Activated B cell treated with CpG ODN at 0.5 μM for 24 hours (primary cell): ENCODE measurements around the gene MAU2. TPM values are rescaled to one million over a fixed set of nuclear protein-coding genes. Genes with fewer than 3 reads are reported as not detected.
A peak's percentile ranks its signal among the peaks of the same experiment; 100 is the strongest.
"Not testable (repeated sequence)": the region's sequence is repeated elsewhere in the genome, so short reads cannot be mapped to it uniquely, and the experiment has no call there.

Source experiments
- ATAC-seq: fragments of 200-7000 bp; cut with Tn5 transposase; one replicate; pipeline ENCODE4 v1.10.0; 2021; ENCODE audit warnings: low read depth, mild to moderate bottlenecking, moderate library complexity
- CTCF ChIA-PET: fragments of 350-600 bp; sonication (Branson Sonifier 250); formaldehyde crosslinking; loops from one replicate; lab custom pipeline; 2021; ENCODE audit warnings: antibody characterized with exemption; lab: Charles Lee
- POLR2A ChIA-PET: fragments of 350-600 bp; sonication (Branson Sonifier 250); formaldehyde crosslinking; loops from one replicate; lab custom pipeline; 2021; ENCODE audit warnings: antibody characterized with exemption; lab: Charles Lee
- DNase-seq: peaks from one replicate; pipeline ENCODE4 v3.0.0; 2022
- H3K27ac Mint-ChIP-seq: one replicate; pipeline ENCODE4 v1.8.0; 2020; ENCODE audit warnings: mixed read lengths
- H3K27me3 Mint-ChIP-seq: one replicate; pipeline ENCODE4 v1.8.0; 2021; ENCODE audit warnings: mixed read lengths
- H3K36me3 Mint-ChIP-seq: one replicate; pipeline ENCODE4 v1.8.0; 2021; ENCODE audit warnings: low read depth, mixed read lengths
- H3K4me1 Mint-ChIP-seq: one replicate; pipeline ENCODE4 v1.8.0; 2021; ENCODE audit warnings: mixed read lengths
- H3K4me3 Mint-ChIP-seq: one replicate; pipeline ENCODE4 v1.8.0; 2020; ENCODE audit warnings: mild to moderate bottlenecking, mixed read lengths
- H3K9me3 Mint-ChIP-seq: one replicate; pipeline ENCODE4 v1.8.0; 2020; ENCODE audit warnings: mixed read lengths
- CTCF ChIP-seq: fragments of 200-600 bp; IDR thresholded peaks from one replicate; pipeline ENCODE4 v1.8.0; 2022; ENCODE audit warnings: antibody characterized with exemption, mild to moderate bottlenecking
- intact Hi-C: fragments of 100-400 bp; cut with micrococcal nuclease; formaldehyde crosslinking; loops from one replicate; pipeline ENCODE4 v1.15.1; 2024
- total RNA-seq: library from RNA; stranded (reverse); gene quantifications from 2 replicates; pipeline ENCODE4 v1.2.3, GENCODE V29; 2022

Gene MAU2
- total RNA-seq, 1 donor from 2014 or later = 126 TPM

- Mint-ChIP-seq H3K27me3 (no peaks in the 10 kb centered on the region), H3K4me3 (peak overlapping the region; percentile 88), H3K9me3 (no peaks in the 10 kb centered on the region), H3K27ac (peak overlapping the region; percentile 63), H3K4me1 (peaks cover 49% of the 10 kb centered on the region), H3K36me3 (peaks cover 11% of the 10 kb centered on the region)
- ChIA-PET POLR2A (interaction anchor here (0.5 to 1.9 kb wide), 18 partner anchors 9 to 515 kb away, joined by 3 to 29 read pairs (median 5); partner anchors contain the start of genes GATAD2A, NDUFA13 and ZNF93), CTCF (interaction anchor here (0.9 to 2.3 kb wide), 8 partner anchors 11 to 109 kb away, joined by 3 to 10 read pairs (median 4); partner anchors contain the start of gene GATAD2A)
- TF ChIP-seq CTCF = no peak
- intact Hi-C loops = loop anchor here (1.0 to 10.0 kb wide), 9 partner anchors 13 to 277 kb away; partner anchors contain the start of genes ATP13A1, GATAD2A, MAU2 and NDUFA13
- ATAC-seq (peak; percentile 3), DNase-seq (peak; percentile 37)
These were observed 65.6 kb downstream of the MAU2 start for GRCh38 chr19:19385896-19386869.

- H3K27me3 Mint-ChIP-seq = no peaks in the 10 kb centered on the region
- H3K4me3 Mint-ChIP-seq = peak overlapping the region; percentile 88
- CTCF ChIA-PET = no interaction called here
- H3K36me3 Mint-ChIP-seq = peaks cover 11% of the 10 kb centered on the region
- no peak for TF ChIP-seq CTCF
- ATAC-seq (no peak), DNase-seq (no peak)
- intact Hi-C loops = loop anchor here (10.0 kb wide), 1 partner anchor 228 kb away; the partner anchor contains the start of gene PBX4
- H3K9me3 Mint-ChIP-seq = no peaks in the 10 kb centered on the region
- POLR2A ChIA-PET = interaction anchor here (0.6 kb wide), 1 partner anchor 103 kb away, joined by 4 read pairs; no protein-coding TSS in a partner anchor
- no peak overlapping the region for H3K27ac Mint-ChIP-seq
- H3K4me1 Mint-ChIP-seq = peaks cover 50% of the 10 kb centered on the region
These were observed 66.5 kb downstream of the MAU2 start for GRCh38 chr19:19387108-19387507.

- intact Hi-C loops = loop anchor here (10.0 kb wide), 1 partner anchor 226 kb away; the partner anchor contains the start of gene PBX4
- TF ChIP-seq CTCF = no peak
- DNase-seq = no peak
- Mint-ChIP-seq H3K36me3 (peaks cover 11% of the 10 kb centered on the region), H3K9me3 (no peaks in the 10 kb centered on the region), H3K27me3 (no peaks in the 10 kb centered on the region), H3K4me1 (peaks cover 55% of the 10 kb centered on the region), H3K4me3 (no peak overlapping the region), H3K27ac (peak overlapping the region; percentile 6)
- no peak for ATAC-seq
- POLR2A ChIA-PET = interaction anchor here (0.7 to 0.8 kb wide), 2 partner anchors 14 to 127 kb away, joined by 3 to 6 read pairs; partner anchors contain the start of genes NDUFA13 and TSSK6
- CTCF ChIA-PET = no interaction called here
These were observed 68.2 kb downstream of the MAU2 start for GRCh38 chr19:19388568-19389555.

GRCh38 chr19:19389683-19390082 is 69.1 kb downstream of the MAU2 start:
- Mint-ChIP-seq H3K36me3 (peaks cover 11% of the 10 kb centered on the region), H3K4me1 (peaks cover 63% of the 10 kb centered on the region)
- DNase-seq, CTCF ChIA-PET, ATAC-seq, H3K4me3 Mint-ChIP-seq, H3K9me3 Mint-ChIP-seq, H3K27ac Mint-ChIP-seq, H3K27me3 Mint-ChIP-seq: not testable (repeated sequence)
- intact Hi-C loops = loop anchor here (10.0 kb wide), 1 partner anchor 225 kb away; the partner anchor contains the start of gene PBX4
- POLR2A ChIA-PET = interaction anchor here (0.8 kb wide), 1 partner anchor 126 kb away, joined by 3 read pairs; the partner anchor contains the start of genes NDUFA13 and TSSK6

- intact Hi-C loops, DNase-seq, H3K4me3 Mint-ChIP-seq, H3K9me3 Mint-ChIP-seq, CTCF ChIA-PET, H3K27me3 Mint-ChIP-seq, H3K27ac Mint-ChIP-seq, H3K36me3 Mint-ChIP-seq, ATAC-seq: not testable (repeated sequence)
- POLR2A ChIA-PET = interaction anchor here (0.7 kb wide), 3 partner anchors 9 to 1055 kb away, joined by 3 to 5 read pairs (median 4); no protein-coding TSS in a partner anchor
- H3K4me1 Mint-ChIP-seq = peaks cover 38% of the 10 kb centered on the region
These were observed 73.7 kb downstream of the MAU2 start for GRCh38 chr19:19394333-19394732.
